HL-60 (cell line): ENCODE measurements around the gene THUMPD3.

Experiments
- DNase-seq, 2 experiments: peaks; one replicate each; pipeline ENCODE4 v3.0.0-alpha.2; 2010 to 2020; ENCODE audit warnings: low read depth in 1 of 2, low spot score in 1 of 2
- H3K27ac ChIP-seq: fragments of 250-450 bp; sonication (Bioruptor Pico); replicated peaks from 2 replicates; pipeline ENCODE4 v1.5.1; 2020; ENCODE audit warnings: mild to moderate bottlenecking, moderate library complexity
- H3K27me3 ChIP-seq: fragments of 250-450 bp; sonication (Bioruptor Pico); 2 replicates; pipeline ENCODE4 v1.5.1; 2021; ENCODE audit warnings: mild to moderate bottlenecking, moderate library complexity; ENCODE audit not compliant: insufficient read depth, poor library complexity, severe bottlenecking
- H3K4me3 ChIP-seq: replicated peaks from 2 replicates; pipeline ENCODE4 v1.5.1; 2011; ENCODE audit warnings: mild to moderate bottlenecking, control low read depth, low read length; ENCODE audit not compliant: insufficient read depth
- GABPA ChIP-seq: IDR thresholded peaks from 2 replicates; pipeline ENCODE4 v1.6.1; 2012; ENCODE audit warnings: low read depth
- POLR2AphosphoS5 ChIP-seq: IDR thresholded peaks from 2 replicates; pipeline ENCODE4 v1.6.1; 2012; ENCODE audit warnings: low read depth
- SPI1 ChIP-seq: IDR thresholded peaks from 2 replicates; pipeline ENCODE4 v1.6.1; 2012; ENCODE audit warnings: low read depth, mild to moderate bottlenecking, borderline replicate concordance
- TF ChIP-seq, protein P1 (sequence below): IDR thresholded peaks from 2 replicates; pipeline ENCODE4 v1.6.1; 2012; ENCODE audit warnings: low read depth; ENCODE audit not compliant: insufficient replicate concordance
- TF ChIP-seq, protein P2 (sequence below): IDR thresholded peaks from one replicate; pipeline ENCODE4 v1.5.1; 2011; ENCODE audit warnings: low read length, control low read depth, inconsistent platforms; ENCODE audit not compliant: insufficient read depth

The THUMPD3 gene

DNA sequence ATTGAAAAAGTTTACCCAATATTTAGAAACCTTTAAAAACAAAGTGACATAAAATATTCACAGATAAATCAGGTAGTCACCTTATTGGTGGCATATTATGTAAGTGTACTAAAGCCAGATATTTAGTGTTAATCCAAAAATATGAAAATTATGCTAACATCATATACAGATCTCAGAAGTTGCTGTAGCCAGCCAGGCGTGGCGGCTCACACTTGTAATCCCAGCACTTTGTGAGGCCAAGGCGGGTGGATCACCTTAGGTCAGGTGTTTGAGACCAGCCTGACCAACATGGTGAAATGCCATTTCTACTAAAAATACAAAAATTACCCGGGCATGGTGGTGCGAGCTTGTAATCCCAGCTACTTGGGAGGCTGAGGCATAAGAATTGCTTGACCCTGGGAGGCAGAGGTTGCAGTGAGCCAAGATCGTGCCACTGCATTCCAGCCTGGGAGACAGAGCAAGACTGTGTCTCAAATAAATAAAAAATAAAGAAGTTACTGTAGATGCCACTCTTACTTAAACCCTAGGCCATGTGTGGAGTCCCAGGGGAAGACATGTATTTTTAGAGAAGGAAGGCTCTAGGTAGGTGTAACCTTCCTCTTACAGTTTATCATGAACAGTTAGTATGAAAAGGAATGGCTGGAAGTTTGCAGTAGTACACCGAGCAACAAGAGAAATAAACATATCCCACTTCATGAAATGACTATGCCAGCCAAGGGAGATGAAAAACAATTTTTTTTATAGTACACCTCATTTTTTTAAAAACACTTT, 44.2 kb downstream of the THUMPD3 start:
- H3K27ac ChIP-seq: no peak overlapping the region
- DNase-seq: no peak
- no peaks in the 10 kb centered on the region for H3K27me3 ChIP-seq
- no peak overlapping the region for H3K4me3 ChIP-seq
- TF ChIP-seq, protein P1, sequence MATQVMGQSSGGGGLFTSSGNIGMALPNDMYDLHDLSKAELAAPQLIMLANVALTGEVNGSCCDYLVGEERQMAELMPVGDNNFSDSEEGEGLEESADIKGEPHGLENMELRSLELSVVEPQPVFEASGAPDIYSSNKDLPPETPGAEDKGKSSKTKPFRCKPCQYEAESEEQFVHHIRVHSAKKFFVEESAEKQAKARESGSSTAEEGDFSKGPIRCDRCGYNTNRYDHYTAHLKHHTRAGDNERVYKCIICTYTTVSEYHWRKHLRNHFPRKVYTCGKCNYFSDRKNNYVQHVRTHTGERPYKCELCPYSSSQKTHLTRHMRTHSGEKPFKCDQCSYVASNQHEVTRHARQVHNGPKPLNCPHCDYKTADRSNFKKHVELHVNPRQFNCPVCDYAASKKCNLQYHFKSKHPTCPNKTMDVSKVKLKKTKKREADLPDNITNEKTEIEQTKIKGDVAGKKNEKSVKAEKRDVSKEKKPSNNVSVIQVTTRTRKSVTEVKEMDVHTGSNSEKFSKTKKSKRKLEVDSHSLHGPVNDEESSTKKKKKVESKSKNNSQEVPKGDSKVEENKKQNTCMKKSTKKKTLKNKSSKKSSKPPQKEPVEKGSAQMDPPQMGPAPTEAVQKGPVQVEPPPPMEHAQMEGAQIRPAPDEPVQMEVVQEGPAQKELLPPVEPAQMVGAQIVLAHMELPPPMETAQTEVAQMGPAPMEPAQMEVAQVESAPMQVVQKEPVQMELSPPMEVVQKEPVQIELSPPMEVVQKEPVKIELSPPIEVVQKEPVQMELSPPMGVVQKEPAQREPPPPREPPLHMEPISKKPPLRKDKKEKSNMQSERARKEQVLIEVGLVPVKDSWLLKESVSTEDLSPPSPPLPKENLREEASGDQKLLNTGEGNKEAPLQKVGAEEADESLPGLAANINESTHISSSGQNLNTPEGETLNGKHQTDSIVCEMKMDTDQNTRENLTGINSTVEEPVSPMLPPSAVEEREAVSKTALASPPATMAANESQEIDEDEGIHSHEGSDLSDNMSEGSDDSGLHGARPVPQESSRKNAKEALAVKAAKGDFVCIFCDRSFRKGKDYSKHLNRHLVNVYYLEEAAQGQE: no peak
- no peak for TF ChIP-seq GABPA
- TF ChIP-seq SPI1: no peak
- TF ChIP-seq, protein P2, sequence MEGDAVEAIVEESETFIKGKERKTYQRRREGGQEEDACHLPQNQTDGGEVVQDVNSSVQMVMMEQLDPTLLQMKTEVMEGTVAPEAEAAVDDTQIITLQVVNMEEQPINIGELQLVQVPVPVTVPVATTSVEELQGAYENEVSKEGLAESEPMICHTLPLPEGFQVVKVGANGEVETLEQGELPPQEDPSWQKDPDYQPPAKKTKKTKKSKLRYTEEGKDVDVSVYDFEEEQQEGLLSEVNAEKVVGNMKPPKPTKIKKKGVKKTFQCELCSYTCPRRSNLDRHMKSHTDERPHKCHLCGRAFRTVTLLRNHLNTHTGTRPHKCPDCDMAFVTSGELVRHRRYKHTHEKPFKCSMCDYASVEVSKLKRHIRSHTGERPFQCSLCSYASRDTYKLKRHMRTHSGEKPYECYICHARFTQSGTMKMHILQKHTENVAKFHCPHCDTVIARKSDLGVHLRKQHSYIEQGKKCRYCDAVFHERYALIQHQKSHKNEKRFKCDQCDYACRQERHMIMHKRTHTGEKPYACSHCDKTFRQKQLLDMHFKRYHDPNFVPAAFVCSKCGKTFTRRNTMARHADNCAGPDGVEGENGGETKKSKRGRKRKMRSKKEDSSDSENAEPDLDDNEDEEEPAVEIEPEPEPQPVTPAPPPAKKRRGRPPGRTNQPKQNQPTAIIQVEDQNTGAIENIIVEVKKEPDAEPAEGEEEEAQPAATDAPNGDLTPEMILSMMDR: no peak
- no peak for TF ChIP-seq POLR2AphosphoS5

DNA sequence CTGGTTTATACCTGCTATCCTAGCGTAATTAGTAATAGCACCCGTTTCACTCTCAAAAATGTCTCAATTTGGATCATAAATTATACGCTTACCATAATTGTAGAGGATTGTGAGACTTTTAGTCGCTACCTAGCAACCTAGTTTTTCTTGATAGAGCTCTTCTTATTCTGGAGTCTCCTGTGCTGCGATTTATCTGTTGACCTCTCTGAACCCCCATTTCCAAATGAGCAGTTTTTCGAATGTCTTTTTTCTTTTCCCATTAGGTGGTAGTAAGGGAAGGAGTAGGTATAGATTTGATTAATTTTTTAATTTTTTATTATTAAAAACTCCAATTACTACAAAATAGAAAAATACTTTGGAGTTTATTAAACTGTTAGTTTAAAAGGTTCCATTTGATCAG, 45.2 kb downstream of the THUMPD3 start:
- H3K27me3 ChIP-seq: no peaks in the 10 kb centered on the region
- no peak for DNase-seq
- H3K4me3 ChIP-seq: no peak overlapping the region
- no peak overlapping the region for H3K27ac ChIP-seq
- TF ChIP-seq POLR2AphosphoS5 (no peak), GABPA (no peak), SPI1 (no peak)
- TF ChIP-seq, protein P2: no peak
- TF ChIP-seq, protein P1: no peak

DNA sequence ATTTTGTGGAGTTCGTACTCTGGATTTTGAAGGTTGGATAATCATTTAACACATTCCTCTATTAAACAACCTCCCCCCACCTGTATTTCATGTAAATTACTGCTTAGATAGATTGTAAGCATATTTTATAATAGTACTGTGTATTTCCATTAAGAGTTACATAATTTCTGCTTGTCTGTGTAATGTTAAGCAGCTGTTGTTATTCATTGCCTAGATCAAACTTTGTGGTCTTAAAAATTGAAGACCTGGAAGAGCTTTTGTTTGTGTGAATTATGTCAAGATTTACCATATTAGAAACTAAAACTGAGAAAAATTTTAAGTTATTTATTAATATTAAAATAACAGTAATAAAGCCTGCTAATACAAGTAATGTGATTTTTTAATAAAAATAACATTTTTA, 45.7 kb downstream of the THUMPD3 start:
- Histone ChIP-seq H3K27me3 (no peaks in the 10 kb centered on the region), H3K4me3 (no peak overlapping the region), H3K27ac (no peak overlapping the region)
- no peak for DNase-seq
- TF ChIP-seq, protein P1: no peak
- TF ChIP-seq, protein P2: no peak
- TF ChIP-seq POLR2AphosphoS5 (no peak), GABPA (no peak), SPI1 (no peak)
